HG03442 (cell line): Measurements from ENCODE around the gene LCE1C.

Experiments used
- ATAC-seq: cut with Tn5 transposase; IDR thresholded peaks from one replicate; pipeline ENCODE4 v1.9.1; 2021; ENCODE audit warnings: mild to moderate bottlenecking, moderate library complexity; ENCODE audit not compliant: unreplicated experiment

LCE1C gene

GRCh38 chr1:152806576-152806975, at the start of gene LCE1C:
Gene LCE1C (minus strand): TSS chr1:152806651. CDS start chr1:152805478, 1,173 bp downstream.
- ATAC-seq: no peak

- no peak for ATAC-seq
Observed at GRCh38 chr1:152855661-152856060, 49.2 kb upstream of the LCE1C start.

- ATAC-seq: no peak
Observed at GRCh38 chr1:152842556-152842955, 36.1 kb upstream of the LCE1C start, which contains the start of gene LCE6A. Gene LCE6A (plus strand): TSS chr1:152842856. CDS start chr1:152843521, 665 bp downstream.

GRCh38 chr1:152836870-152837269, 30.4 kb upstream of the LCE1C start:
- ATAC-seq: no peak

GRCh38 chr1:152827173-152827572, 20.7 kb upstream of the LCE1C start, which contains the start of gene LCE1A:
Gene LCE1A (plus strand): TSS chr1:152827473. CDS start chr1:152827473, 0 bp downstream.
- no peak for ATAC-seq

GRCh38 chr1:152824964-152825363, 18.5 kb upstream of the LCE1C start:
- ATAC-seq: no peak

GRCh38 chr1:152823294-152823693, 16.8 kb upstream of the LCE1C start:
- ATAC-seq: no peak

- no peak for ATAC-seq
Observed at GRCh38 chr1:152817309-152817708, 10.9 kb upstream of the LCE1C start.

GRCh38 chr1:152811671-152812070, 5.2 kb upstream of the LCE1C start, which contains the start of gene LCE1B:
Gene LCE1B (plus strand): TSS chr1:152811971. CDS start chr1:152812447, 476 bp downstream.
- ATAC-seq: no peak

GRCh38 chr1:152811050-152811449, 4.6 kb upstream of the LCE1C start:
- no peak for ATAC-seq

- no peak for ATAC-seq
Observed at GRCh38 chr1:152801333-152801732, 5.1 kb downstream of the LCE1C start.

- ATAC-seq: no peak
Observed at GRCh38 chr1:152796421-152796820, 10.0 kb downstream of the LCE1C start, which contains the start of gene LCE1D. Gene LCE1D (plus strand): TSS chr1:152796721. CDS start chr1:152797795, 1,074 bp downstream.

GRCh38 chr1:152795686-152796085, 10.8 kb downstream of the LCE1C start:
- ATAC-seq: no peak

GRCh38 chr1:152786077-152786476, 20.4 kb downstream of the LCE1C start, which contains the start of gene LCE1E:
Gene LCE1E (plus strand): TSS chr1:152786257. CDS start chr1:152787300, 1,043 bp downstream.
- peak; percentile 49 for ATAC-seq

- ATAC-seq: no peak
Observed at GRCh38 chr1:152783095-152783494, 23.4 kb downstream of the LCE1C start.

- ATAC-seq: no peak
Observed at GRCh38 chr1:152777510-152778137, 28.8 kb downstream of the LCE1C start.

GRCh38 chr1:152776361-152776760, 30.1 kb downstream of the LCE1C start:
- no peak for ATAC-seq

- no peak for ATAC-seq
Observed at GRCh38 chr1:152774875-152775274, 31.6 kb downstream of the LCE1C start, which contains the start of gene LCE1F. Gene LCE1F (plus strand): TSS chr1:152775140. CDS start chr1:152776372, 1,232 bp downstream.

- ATAC-seq: no peak
Observed at GRCh38 chr1:152770411-152770810, 36.0 kb downstream of the LCE1C start.

GRCh38 chr1:152768847-152769533, 37.5 kb downstream of the LCE1C start:
- no peak for ATAC-seq

GRCh38 chr1:152761609-152762213, 44.7 kb downstream of the LCE1C start:
- ATAC-seq: no peak
